HepG2 (cell line): ENCODE results near the gene NHERF2. TPM values are rescaled to one million over a fixed set of nuclear protein-coding genes. Genes with fewer than 3 reads are reported as not detected.
A peak's percentile ranks its signal among the peaks of the same experiment; 100 is the strongest.

Source experiments
- ATRX ChIP-seq: sonication (generic); formaldehyde crosslinking; IDR thresholded peaks from 2 replicates; pipeline ENCODE4 v1.4.0; 2020; ENCODE audit warnings: missing genetic modification reagents, borderline replicate concordance
- BRD4 ChIP-seq: sonication (generic); formaldehyde crosslinking; IDR thresholded peaks from 2 replicates; pipeline ENCODE4 v1.4.0; 2020; ENCODE audit warnings: missing genetic modification reagents
- MAFF ChIP-seq: IDR thresholded peaks from 2 replicates; pipeline ENCODE4 v1.6.1; 2011; ENCODE audit warnings: low read depth, low read length, improper control_type of control experiment
- NFIC ChIP-seq: IDR thresholded peaks from 2 replicates; pipeline ENCODE4 v1.6.1; 2012; ENCODE audit warnings: mild to moderate bottlenecking, low read length, inconsistent platforms
- SAP130 ChIP-seq: IDR thresholded peaks from 2 replicates; pipeline ENCODE4 v1.6.1; 2016; ENCODE audit warnings: low read depth
- SNRNP70 ChIP-seq: fragments of 200-400 bp; formaldehyde crosslinking; IDR thresholded peaks from 2 replicates; pipeline ENCODE4 v1.6.1; 2017; ENCODE audit warnings: mild to moderate bottlenecking, low read depth, low read length, moderate library complexity
- SOX6 ChIP-seq, 2 experiments: fragments of 450-650 bp in 1 of 2; sonication (generic) in 1 of 2; formaldehyde crosslinking in 1 of 2; IDR thresholded peaks; 2 replicates each; pipeline versions ENCODE4 v1.4.0 to v1.6.1; 2017 to 2020; ENCODE audit warnings: antibody characterized with exemption in 1 of 2, mild to moderate bottlenecking in 1 of 2, missing genetic modification reagents in 1 of 2
- SYNCRIP ChIP-seq: fragments of 200-400 bp; formaldehyde crosslinking; IDR thresholded peaks from 2 replicates; pipeline ENCODE4 v1.6.1; 2018; ENCODE audit warnings: mild to moderate bottlenecking, low read depth, low read length; ENCODE audit not compliant: insufficient read depth
- YEATS4 ChIP-seq: sonication (generic); formaldehyde crosslinking; IDR thresholded peaks from 2 replicates; pipeline ENCODE4 v1.4.0; 2020; ENCODE audit warnings: missing genetic modification reagents, borderline replicate concordance
- ZFP1 ChIP-seq: IDR thresholded peaks from 2 replicates; pipeline ENCODE4 v1.6.1; 2016
- ZNF451 ChIP-seq: sonication (generic); formaldehyde crosslinking; IDR thresholded peaks from 2 replicates; pipeline ENCODE4 v1.5.0; 2020; ENCODE audit warnings: mild to moderate bottlenecking, missing genetic modification reagents
- ZNF614 ChIP-seq: IDR thresholded peaks from 2 replicates; pipeline ENCODE4 v1.6.1; 2018; ENCODE audit warnings: missing biosample characterization, missing genetic modification reagents, inconsistent platforms, borderline replicate concordance
- polyA plus RNA-seq, 8 experiments: library from polyadenylated mRNA; depleted of rRNA in 3 of 8; stranded (reverse) in 7 of 8; unstranded in 1 of 8; fragments of >200 nt; fragmentation: Illumina TruSeq in 4 of 8; extraction: Trizol in 4 of 8; gene quantifications; 2 replicates each; pipeline versions ENCODE4 v1.2.1 to v1.2.3, GENCODE V29; 2011 to 2016; ENCODE audit warnings: low read depth in 4 of 8, missing spikeins in 1 of 8, mixed read lengths in 1 of 8; ENCODE audit not compliant: insufficient read depth in 1 of 8
- total RNA-seq, 5 experiments: library from RNA; depleted of rRNA; stranded (reverse); fragments of >200 nt; fragmentation: Illumina TruSeq; extraction: Trizol; gene quantifications; 2 replicates each; pipeline ENCODE4 v1.2.3, GENCODE V29; 2016; ENCODE audit warnings: low read depth in 1 of 5
- TF ChIP-seq, protein P1 (sequence below): sonication (generic); formaldehyde crosslinking; IDR thresholded peaks from 2 replicates; pipeline ENCODE4 v1.4.0; 2020; ENCODE audit warnings: missing genetic modification reagents
- TF ChIP-seq, protein P2 (sequence below): sonication (generic); formaldehyde crosslinking; IDR thresholded peaks from 2 replicates; pipeline ENCODE4 v1.4.0; 2020; ENCODE audit warnings: mild to moderate bottlenecking, missing genetic modification reagents
- TF ChIP-seq, protein P3 (sequence below): sonication (generic); formaldehyde crosslinking; IDR thresholded peaks from 2 replicates; pipeline ENCODE4 v1.5.1; 2020; ENCODE audit warnings: missing genetic modification reagents, mild to moderate bottlenecking, borderline replicate concordance
- TF ChIP-seq, protein P4 (sequence below): sonication (generic); formaldehyde crosslinking; IDR thresholded peaks from 2 replicates; pipeline ENCODE4 v1.8.0; 2022; ENCODE audit warnings: missing genetic modification reagents, mild to moderate bottlenecking, moderate library complexity, borderline replicate concordance
- TF ChIP-seq, protein P5 (sequence below): sonication (generic); formaldehyde crosslinking; IDR thresholded peaks from 2 replicates; pipeline ENCODE4 v1.8.1; 2022; ENCODE audit warnings: mild to moderate bottlenecking, missing genetic modification reagents

The NHERF2 gene
- total and polyA plus RNA-seq, 2 of the 13 experiments (the other 11 are each of a cell fraction or from before 2014, with no cell fraction given), result 23.7 to 39.3 TPM

DNA sequence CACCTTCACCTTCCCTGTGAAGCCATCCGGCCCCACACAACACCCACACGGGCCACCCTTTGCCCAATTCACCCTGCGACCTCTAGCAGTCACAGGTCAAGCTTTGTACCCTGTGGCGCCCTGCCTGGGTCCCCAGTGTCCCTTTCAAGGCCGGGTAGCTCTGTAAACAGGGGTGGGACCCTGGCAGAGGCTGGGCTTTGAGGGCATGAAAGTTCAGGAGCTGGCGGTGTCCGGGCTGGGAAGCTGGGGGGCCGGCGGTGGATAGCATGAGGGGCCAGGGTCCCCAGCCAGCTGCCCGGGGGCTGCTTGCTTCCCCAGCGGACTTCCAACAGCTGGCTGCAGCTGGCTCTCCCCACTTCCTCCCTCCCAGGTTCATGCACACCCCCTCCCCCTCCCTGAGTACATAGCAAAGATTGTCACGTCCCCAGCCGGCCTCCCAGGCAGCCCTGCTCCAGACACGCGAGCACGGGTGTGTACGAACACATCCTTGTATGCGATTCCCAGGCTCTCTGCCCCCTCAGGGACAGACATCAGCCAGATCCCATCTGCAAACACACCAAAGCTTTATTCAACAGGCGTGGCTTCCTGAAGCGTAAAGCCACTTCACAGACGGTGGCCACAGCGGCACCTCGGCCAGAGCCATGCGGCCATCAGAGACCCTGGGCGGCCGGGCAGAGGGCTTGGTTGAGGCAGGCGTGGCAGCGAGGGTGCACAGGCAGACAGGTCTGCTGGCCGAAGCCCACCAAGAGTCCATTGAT lies 12.8 kb downstream of the NHERF2 start (continued):
- TF ChIP-seq, protein P1, sequence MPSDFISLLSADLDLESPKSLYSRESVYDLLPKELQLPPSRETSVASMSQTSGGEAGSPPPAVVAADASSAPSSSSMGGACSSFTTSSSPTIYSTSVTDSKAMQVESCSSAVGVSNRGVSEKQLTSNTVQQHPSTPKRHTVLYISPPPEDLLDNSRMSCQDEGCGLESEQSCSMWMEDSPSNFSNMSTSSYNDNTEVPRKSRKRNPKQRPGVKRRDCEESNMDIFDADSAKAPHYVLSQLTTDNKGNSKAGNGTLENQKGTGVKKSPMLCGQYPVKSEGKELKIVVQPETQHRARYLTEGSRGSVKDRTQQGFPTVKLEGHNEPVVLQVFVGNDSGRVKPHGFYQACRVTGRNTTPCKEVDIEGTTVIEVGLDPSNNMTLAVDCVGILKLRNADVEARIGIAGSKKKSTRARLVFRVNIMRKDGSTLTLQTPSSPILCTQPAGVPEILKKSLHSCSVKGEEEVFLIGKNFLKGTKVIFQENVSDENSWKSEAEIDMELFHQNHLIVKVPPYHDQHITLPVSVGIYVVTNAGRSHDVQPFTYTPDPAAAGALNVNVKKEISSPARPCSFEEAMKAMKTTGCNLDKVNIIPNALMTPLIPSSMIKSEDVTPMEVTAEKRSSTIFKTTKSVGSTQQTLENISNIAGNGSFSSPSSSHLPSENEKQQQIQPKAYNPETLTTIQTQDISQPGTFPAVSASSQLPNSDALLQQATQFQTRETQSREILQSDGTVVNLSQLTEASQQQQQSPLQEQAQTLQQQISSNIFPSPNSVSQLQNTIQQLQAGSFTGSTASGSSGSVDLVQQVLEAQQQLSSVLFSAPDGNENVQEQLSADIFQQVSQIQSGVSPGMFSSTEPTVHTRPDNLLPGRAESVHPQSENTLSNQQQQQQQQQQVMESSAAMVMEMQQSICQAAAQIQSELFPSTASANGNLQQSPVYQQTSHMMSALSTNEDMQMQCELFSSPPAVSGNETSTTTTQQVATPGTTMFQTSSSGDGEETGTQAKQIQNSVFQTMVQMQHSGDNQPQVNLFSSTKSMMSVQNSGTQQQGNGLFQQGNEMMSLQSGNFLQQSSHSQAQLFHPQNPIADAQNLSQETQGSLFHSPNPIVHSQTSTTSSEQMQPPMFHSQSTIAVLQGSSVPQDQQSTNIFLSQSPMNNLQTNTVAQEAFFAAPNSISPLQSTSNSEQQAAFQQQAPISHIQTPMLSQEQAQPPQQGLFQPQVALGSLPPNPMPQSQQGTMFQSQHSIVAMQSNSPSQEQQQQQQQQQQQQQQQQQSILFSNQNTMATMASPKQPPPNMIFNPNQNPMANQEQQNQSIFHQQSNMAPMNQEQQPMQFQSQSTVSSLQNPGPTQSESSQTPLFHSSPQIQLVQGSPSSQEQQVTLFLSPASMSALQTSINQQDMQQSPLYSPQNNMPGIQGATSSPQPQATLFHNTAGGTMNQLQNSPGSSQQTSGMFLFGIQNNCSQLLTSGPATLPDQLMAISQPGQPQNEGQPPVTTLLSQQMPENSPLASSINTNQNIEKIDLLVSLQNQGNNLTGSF, result peak; percentile 56; the same call in 1 of the 2 replicates
- TF ChIP-seq ZNF614 (CRISPR knock-in tag) (peak; percentile 39; the same call in 1 of the 2 replicates), SOX6 (IDR thresholded peaks at IDR 0.05) (no peak), SOX6 (CRISPR knock-in tag; IDR thresholded peaks at IDR 0.05) (peak; percentile 63), SAP130 (CRISPR knock-in tag) (peak; percentile 86), NFIC (no peak), ZFP1 (peak; percentile 41; the same call in 1 of the 2 replicates), SYNCRIP (no peak), BRD4 (CRISPR knock-in tag) (no peak; the same call in 1 of the 2 replicates), YEATS4 (CRISPR knock-in tag) (peak; percentile 54), SNRNP70 (no peak), ATRX (CRISPR knock-in tag) (no peak), MAFF (no peak), ZNF451 (no peak)
- TF ChIP-seq, protein P2, sequence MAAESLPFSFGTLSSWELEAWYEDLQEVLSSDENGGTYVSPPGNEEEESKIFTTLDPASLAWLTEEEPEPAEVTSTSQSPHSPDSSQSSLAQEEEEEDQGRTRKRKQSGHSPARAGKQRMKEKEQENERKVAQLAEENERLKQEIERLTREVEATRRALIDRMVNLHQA (CRISPR knock-in tag), result no peak
- TF ChIP-seq, protein P3, sequence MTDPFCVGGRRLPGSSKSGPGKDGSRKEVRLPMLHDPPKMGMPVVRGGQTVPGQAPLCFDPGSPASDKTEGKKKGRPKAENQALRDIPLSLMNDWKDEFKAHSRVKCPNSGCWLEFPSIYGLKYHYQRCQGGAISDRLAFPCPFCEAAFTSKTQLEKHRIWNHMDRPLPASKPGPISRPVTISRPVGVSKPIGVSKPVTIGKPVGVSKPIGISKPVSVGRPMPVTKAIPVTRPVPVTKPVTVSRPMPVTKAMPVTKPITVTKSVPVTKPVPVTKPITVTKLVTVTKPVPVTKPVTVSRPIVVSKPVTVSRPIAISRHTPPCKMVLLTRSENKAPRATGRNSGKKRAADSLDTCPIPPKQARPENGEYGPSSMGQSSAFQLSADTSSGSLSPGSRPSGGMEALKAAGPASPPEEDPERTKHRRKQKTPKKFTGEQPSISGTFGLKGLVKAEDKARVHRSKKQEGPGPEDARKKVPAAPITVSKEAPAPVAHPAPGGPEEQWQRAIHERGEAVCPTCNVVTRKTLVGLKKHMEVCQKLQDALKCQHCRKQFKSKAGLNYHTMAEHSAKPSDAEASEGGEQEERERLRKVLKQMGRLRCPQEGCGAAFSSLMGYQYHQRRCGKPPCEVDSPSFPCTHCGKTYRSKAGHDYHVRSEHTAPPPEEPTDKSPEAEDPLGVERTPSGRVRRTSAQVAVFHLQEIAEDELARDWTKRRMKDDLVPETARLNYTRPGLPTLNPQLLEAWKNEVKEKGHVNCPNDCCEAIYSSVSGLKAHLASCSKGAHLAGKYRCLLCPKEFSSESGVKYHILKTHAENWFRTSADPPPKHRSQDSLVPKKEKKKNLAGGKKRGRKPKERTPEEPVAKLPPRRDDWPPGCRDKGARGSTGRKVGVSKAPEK (CRISPR knock-in tag), result 0 out of 2 replicates have a peak, but pooled peaks have one; percentile 74
- TF ChIP-seq, protein P4, sequence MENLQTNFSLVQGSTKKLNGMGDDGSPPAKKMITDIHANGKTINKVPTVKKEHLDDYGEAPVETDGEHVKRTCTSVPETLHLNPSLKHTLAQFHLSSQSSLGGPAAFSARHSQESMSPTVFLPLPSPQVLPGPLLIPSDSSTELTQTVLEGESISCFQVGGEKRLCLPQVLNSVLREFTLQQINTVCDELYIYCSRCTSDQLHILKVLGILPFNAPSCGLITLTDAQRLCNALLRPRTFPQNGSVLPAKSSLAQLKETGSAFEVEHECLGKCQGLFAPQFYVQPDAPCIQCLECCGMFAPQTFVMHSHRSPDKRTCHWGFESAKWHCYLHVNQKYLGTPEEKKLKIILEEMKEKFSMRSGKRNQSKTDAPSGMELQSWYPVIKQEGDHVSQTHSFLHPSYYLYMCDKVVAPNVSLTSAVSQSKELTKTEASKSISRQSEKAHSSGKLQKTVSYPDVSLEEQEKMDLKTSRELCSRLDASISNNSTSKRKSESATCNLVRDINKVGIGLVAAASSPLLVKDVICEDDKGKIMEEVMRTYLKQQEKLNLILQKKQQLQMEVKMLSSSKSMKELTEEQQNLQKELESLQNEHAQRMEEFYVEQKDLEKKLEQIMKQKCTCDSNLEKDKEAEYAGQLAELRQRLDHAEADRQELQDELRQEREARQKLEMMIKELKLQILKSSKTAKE, result peak; percentile 97
- TF ChIP-seq, protein P5, sequence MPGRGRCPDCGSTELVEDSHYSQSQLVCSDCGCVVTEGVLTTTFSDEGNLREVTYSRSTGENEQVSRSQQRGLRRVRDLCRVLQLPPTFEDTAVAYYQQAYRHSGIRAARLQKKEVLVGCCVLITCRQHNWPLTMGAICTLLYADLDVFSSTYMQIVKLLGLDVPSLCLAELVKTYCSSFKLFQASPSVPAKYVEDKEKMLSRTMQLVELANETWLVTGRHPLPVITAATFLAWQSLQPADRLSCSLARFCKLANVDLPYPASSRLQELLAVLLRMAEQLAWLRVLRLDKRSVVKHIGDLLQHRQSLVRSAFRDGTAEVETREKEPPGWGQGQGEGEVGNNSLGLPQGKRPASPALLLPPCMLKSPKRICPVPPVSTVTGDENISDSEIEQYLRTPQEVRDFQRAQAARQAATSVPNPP (CRISPR knock-in tag), result peak; percentile 67; the same call in 1 of the 2 replicates
